Measurements from ENCODE around the gene PCDH9. TPM values are rescaled to one million over a fixed set of nuclear protein-coding genes. Genes with fewer than 3 reads are reported as not detected.

The PCDH9 gene
- total and polyA plus RNA-seq, 8 donors = 0.46 to 3.8 (median 1.5) TPM

- Histone ChIP-seq H3K9me3 (no peaks in the 10 kb centered on the region), H3K4me3 (no peak overlapping the region), H3K36me3 (no peaks in the 10 kb centered on the region), H3K27ac (no peak overlapping the region), H3K27me3 (no peaks in the 10 kb centered on the region), H3K4me1 (no peaks in the 10 kb centered on the region)
- TF ChIP-seq, protein P1, sequence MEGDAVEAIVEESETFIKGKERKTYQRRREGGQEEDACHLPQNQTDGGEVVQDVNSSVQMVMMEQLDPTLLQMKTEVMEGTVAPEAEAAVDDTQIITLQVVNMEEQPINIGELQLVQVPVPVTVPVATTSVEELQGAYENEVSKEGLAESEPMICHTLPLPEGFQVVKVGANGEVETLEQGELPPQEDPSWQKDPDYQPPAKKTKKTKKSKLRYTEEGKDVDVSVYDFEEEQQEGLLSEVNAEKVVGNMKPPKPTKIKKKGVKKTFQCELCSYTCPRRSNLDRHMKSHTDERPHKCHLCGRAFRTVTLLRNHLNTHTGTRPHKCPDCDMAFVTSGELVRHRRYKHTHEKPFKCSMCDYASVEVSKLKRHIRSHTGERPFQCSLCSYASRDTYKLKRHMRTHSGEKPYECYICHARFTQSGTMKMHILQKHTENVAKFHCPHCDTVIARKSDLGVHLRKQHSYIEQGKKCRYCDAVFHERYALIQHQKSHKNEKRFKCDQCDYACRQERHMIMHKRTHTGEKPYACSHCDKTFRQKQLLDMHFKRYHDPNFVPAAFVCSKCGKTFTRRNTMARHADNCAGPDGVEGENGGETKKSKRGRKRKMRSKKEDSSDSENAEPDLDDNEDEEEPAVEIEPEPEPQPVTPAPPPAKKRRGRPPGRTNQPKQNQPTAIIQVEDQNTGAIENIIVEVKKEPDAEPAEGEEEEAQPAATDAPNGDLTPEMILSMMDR (IDR thresholded peaks at IDR 0.05) = no peak
- FAIRE-seq (no peak), ATAC-seq (no peak), DNase-seq (no peak)
- intact Hi-C loops (cut with DNase I) = no loop called here
- WGBS, 2 donors = 47 to 53% methylated on average over 1 of the region's 1 CpG
Measured at GRCh38 chr13:67150608-67151007, 79.5 kb downstream of the PCDH9 start.

- intact Hi-C loops (cut with DNase I) = no loop called here
- H3K9me3 ChIP-seq = no peaks in the 10 kb centered on the region
- ATAC-seq (peak in 1 of 4 donors; percentile 29), DNase-seq (no peak), FAIRE-seq (no peak)
- H3K4me1 ChIP-seq = no peaks in the 10 kb centered on the region
- 47 to 50% methylated on average over 2 of the region's 2 CpGs for WGBS, 2 donors
- no peak overlapping the region for H3K27ac ChIP-seq
- H3K4me3 ChIP-seq = no peak overlapping the region
- no peaks in the 10 kb centered on the region for H3K36me3 ChIP-seq
- TF ChIP-seq, protein P1 (IDR thresholded peaks at IDR 0.05) = no peak
- no peaks in the 10 kb centered on the region for H3K27me3 ChIP-seq
Measured at GRCh38 chr13:67148161-67148571, 82.0 kb downstream of the PCDH9 start.

GRCh38 chr13:67147342-67148133 is 82.6 kb downstream of the PCDH9 start:
- H3K9me3 ChIP-seq = no peaks in the 10 kb centered on the region
- peak; percentile 11 to 81 (median 67) for ATAC-seq
- WGBS, 2 donors = 42 to 46% methylated on average over 6 of the region's 6 CpGs

DNA sequence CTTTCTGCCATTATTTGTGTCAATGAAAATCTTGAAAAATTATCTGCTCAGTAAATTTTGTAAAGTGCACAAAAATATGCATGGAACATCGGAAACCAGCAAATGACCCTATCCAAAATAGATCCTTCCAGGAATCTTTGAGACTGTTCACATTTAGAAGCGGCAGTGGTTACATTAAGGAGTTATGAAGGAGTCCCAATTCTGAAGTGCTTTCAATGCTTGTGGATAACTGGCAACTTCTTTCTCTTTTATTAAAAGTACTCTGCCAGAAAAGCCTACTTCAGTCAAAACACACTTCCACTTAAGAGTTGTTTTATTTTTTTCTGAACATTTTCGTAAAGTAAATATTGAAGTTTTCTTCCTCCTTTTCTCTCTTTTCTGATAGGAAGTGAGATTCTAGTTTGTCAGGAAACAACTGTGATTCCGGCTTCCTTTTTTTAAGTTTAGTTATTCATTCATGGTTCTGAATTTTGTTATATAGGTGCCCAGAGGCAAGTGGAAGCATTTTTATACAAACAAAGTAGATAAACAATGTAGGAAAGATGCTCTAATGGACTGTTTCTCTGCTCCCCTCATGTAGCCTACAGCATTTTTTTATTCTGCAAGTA is 83.5 kb downstream of the PCDH9 start:
- intact Hi-C loops (cut with DNase I) = no loop called here
- 45 to 58% methylated on average over 4 of the region's 4 CpGs for WGBS, 2 donors
- Histone ChIP-seq H3K27me3 (no peaks in the 10 kb centered on the region), H3K27ac (peak overlapping the region in 2 of 4 donors; percentile 19 to 20), H3K36me3 (no peaks in the 10 kb centered on the region), H3K4me1 (no peaks in the 10 kb centered on the region), H3K4me3 (no peak overlapping the region), H3K9me3 (no peaks in the 10 kb centered on the region)
- TF ChIP-seq, protein P1 (IDR thresholded peaks at IDR 0.05) = no peak
- FAIRE-seq (no peak), ATAC-seq (no peak), DNase-seq (no peak)

More at GRCh38 chr13:67147342-67148133, 82.6 kb downstream of the PCDH9 start:
- Histone ChIP-seq H3K27me3 (no peaks in the 10 kb centered on the region), H3K4me1 (no peaks in the 10 kb centered on the region), H3K4me3 (no peak overlapping the region), H3K36me3 (no peaks in the 10 kb centered on the region), H3K27ac (peak overlapping the region in 2 of 4 donors; percentile 13 to 19)
- intact Hi-C loops (cut with DNase I) = no loop called here
- DNase-seq = no peak
- TF ChIP-seq, protein P1 (IDR thresholded peaks at IDR 0.05) = no peak
- no peak for FAIRE-seq

DNA sequence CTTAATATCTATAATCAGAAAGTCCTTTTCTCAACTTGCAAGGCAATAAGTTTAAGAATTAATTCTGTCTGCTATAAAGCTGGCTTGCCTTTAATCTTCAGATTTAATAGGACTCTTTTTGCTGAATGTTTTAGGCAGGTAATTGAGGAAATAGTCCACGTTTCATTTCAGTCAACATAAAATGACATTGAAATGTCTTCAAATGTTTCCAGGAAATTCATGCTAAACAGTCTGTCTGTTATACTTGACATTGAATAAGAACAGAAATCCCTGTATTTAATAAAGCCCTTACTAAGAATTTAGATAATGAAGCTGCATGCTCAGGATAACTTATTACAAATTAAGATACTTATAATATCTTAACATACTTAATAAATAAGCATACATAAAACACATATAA is 84.2 kb downstream of the PCDH9 start:
- H3K4me1 ChIP-seq = no peaks in the 10 kb centered on the region
- no peak for DNase-seq
- FAIRE-seq = peak; percentile 29
- no peak for ATAC-seq
- no peak overlapping the region for H3K4me3 ChIP-seq
- H3K27ac ChIP-seq = no peak overlapping the region
- no peaks in the 10 kb centered on the region for H3K27me3 ChIP-seq
- intact Hi-C loops (cut with DNase I) = no loop called here
- TF ChIP-seq, protein P1 (IDR thresholded peaks at IDR 0.05) = no peak
- H3K36me3 ChIP-seq = no peaks in the 10 kb centered on the region
- no peaks in the 10 kb centered on the region for H3K9me3 ChIP-seq
- 10 to 27% methylated on average over 1 of the region's 1 CpG for WGBS, 2 donors
